GM19452 (cell line): ENCODE data around the gene EPHA4.

Source experiments
- ATAC-seq: cut with Tn5 transposase; IDR thresholded peaks from one replicate; pipeline ENCODE4 v1.9.1; 2021; ENCODE audit not compliant: unreplicated experiment

The EPHA4 gene

DNA sequence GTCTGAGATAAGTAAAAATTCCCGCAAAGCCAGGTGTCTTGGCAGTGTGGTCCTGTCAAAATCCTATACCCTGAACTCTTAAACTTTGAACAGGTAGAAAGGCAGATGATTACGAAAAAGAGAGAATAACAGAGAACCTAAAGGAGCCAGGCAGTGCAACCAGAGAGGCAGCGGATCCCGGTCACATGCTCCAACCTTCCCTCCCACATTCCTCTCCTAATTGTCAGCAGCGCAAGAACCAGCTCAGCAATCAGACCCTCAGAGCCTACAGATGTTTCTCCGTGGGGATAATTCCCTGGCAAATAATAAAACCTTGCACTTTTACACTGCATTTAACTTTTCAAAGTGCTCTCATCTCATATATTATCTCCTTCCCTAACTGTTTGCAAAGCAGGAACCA, 124.8 kb downstream of the EPHA4 start:
- ATAC-seq = no peak

DNA sequence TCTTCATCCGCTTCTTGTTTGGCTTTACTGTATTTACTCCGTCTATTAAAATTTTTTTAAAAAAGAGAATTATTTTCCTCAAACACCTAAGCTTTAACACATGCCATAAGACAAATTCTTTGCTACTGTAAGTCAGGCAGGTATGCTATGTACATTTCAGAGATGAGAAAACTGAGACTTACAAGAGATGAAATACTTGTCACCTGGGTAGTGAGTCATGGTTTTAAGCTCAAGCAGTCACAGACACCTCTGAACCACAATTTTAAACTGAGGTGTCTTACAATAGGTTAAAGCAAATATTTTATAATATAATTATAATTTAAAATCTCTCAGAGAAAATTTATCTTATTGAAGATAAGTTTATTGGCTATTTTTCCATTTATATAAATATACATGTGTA, 126.0 kb downstream of the EPHA4 start:
- no peak for ATAC-seq

DNA sequence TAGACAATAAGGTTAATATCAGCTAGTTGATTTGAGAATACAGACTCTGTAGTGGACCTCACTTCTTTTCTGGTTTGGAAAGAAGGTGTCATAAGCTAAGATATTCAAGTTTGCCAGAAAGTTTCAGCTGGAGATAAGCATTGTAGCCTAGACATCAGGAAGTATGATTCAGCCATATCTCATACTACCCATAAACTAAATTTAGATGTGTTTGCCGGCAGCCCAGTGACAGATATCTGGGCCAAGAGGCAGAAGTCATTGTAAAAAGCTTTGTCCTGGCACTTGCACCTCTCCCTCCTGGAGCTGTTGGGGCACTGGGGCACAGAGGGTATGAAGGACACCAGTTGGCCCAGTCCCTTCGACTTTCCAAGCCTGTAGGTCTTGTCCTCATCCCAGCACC, 128.0 kb downstream of the EPHA4 start:
- ATAC-seq = no peak

GRCh38 chr2:221443645-221444044, 128.5 kb downstream of the EPHA4 start:
- no peak for ATAC-seq

- no peak for ATAC-seq
These were observed 130.0 kb downstream of the EPHA4 start for GRCh38 chr2:221442128-221442527.

- no peak for ATAC-seq
These were observed 132.2 kb downstream of the EPHA4 start for GRCh38 chr2:221439761-221440479.

GRCh38 chr2:221437056-221437455, 135.0 kb downstream of the EPHA4 start:
- ATAC-seq = no peak

GRCh38 chr2:221435171-221435570, 136.9 kb downstream of the EPHA4 start:
- no peak for ATAC-seq

GRCh38 chr2:221434142-221434541, 138.0 kb downstream of the EPHA4 start:
- ATAC-seq = no peak

DNA sequence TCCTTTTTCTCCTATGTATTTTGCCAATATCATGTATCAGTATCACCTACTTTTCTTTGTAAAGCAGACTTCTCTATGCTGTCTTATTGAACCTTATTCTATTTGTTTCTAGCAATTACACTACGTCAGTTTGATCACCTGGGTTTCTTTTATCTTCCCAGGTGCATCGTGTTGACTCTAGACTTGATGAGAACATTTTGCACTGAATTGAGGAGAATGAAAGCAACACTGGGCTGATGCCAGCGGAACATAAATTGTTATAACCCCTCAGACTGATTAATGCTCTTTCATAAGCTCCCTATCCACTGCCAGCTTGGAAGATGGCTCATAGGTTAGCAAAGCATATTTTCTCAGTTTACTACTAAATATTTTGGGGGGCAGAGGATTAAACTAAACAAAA, 140.6 kb downstream of the EPHA4 start:
- ATAC-seq = no peak

DNA sequence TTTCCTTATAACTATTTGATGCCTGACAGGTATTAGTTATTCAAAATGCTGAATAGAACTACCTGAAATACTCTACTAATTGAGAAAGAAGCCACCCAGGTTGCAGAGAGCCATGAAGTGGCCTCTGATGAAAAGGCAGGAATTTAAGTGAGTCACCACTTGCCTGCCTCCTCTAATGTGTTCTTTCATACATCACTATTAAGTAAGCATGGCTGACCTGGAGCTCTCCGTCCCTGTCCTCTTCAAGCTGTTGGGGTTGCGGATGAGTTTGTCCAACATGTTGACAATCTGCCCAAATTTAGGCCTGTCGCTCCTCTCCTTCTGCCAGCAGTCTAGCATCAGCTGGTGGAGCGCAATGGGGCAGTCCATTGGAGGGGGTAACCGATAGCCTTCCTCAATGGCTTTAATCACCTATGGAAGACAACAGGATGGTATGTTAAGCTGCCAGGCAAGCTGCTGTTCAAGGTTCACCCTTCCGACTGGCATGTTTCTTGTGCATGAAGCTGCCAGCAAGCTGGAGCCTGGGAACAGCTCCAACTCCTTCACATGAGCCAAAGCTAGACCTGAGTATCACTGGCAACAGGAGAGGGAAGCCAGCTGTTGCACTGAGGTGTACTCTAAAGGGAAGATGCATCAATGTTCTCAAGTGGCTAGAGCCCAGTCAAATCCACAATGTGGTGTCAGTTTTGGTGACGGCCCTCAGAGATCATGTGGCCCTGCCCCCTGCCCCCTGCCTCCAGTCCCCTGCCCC, 142.2 kb downstream of the EPHA4 start:
- no peak for ATAC-seq

DNA sequence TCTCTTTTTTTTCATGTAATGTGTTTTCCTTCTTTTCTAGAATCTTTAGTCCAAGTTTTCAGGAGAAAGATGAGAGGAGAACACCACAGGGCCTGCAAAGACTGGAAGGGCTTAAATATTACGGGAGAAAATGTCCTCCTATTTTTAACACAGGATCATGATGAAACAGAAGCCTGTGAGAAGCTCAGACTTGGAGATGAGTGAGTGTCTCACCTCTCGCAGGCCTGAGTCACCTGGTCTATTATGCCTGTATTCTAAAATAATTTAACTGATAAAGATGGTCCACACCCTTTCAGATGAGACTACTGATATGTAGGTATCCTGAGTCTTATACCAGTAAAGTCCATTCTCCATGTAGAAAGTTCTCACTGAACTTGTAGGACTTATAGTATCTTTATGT, 143.2 kb downstream of the EPHA4 start:
- no peak for ATAC-seq

DNA sequence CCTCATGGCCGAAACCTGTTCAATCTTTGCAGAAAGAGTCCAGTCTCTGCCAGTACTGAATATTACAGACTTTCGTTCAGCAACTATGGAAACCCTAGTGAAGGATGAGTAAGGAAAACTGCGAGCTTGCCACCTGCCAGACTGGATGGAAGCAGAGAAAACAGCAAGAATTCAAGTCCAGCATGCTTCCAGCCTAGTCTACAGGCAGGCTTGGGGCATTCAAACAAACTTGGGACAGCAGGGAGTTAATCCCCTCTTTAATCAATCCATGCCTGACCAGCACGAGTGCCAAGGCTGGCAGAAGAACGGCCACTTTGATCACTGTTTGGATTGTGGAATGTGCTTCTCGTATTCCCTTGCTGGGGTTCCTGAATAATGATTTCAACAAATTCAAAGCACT, 145.2 kb downstream of the EPHA4 start:
- no peak for ATAC-seq

- no peak for ATAC-seq
These were observed 146.2 kb downstream of the EPHA4 start for GRCh38 chr2:221425891-221426290.

DNA sequence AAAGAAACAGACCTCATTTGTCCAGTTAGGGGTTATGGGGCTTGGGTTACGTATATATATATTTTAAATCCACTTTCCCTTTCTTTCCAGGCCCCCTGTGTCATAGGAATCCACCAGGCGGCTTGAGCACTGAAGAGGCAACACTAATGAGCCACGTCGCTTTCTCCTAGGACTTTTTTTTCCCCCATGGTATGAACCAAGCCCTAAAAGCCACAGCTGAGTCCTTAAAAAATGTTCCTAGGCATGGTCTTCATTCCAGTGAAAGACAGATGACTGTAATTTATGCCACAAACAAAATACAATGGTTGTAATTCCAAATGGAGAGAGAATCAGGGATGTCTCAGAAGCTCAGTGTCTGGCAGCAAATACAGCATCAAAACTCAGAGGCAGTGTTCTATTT, 146.8 kb downstream of the EPHA4 start:
- no peak for ATAC-seq

DNA sequence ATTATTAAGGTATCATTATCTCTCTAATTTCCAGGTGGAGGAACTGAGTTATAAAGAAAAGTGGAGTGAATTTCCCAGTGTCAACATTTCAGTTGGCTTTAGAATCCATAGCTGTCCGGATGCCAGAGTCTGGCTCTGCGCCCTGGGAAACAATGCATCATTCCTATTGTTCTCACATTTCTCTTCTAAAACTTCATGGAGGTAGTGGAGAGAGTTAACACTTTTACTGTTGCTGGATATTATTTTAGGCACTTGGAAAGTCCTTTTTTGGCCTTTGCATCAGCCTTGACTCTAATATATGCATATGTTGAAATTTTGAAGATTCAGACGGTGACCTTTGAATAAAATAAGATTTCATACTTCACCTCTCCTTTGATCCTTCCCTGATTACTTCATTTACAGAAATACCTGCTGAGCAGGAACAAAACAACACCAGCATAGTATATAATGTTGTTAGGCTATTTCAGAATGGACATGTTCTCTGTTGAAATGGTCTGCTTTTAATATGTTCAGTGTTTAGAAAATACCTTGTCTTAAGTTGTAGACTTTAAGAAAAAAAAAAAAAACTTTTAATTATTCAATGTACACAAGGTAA, 148.8 kb downstream of the EPHA4 start:
- ATAC-seq = no peak

GRCh38 chr2:221422516-221423209, 149.4 kb downstream of the EPHA4 start:
- ATAC-seq = no peak

DNA sequence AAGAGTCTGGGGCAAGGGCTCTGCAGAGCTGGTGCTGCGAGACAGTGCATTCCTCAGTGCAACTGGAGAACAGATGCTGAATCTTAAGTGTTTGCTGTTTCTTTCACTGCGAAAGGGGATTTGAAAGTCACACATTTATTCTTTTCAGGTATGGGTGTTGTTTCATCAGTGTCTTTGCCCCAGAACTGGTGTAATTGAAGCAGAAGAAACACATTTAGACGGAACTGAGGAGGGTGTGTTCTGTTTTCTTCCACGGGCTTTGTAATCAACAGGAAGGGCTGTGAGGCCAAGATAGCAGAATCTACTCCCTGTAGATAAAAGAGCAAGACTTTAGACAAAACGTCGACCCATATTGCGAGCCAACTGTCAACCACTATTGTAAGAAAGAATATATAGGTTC, 151.9 kb downstream of the EPHA4 start:
- ATAC-seq = no peak

GRCh38 chr2:221415789-221416188, 156.3 kb downstream of the EPHA4 start:
- ATAC-seq = no peak

GRCh38 chr2:221412978-221413377, 159.1 kb downstream of the EPHA4 start:
- ATAC-seq = no peak

GRCh38 chr2:221410487-221410886, 161.6 kb downstream of the EPHA4 start:
- no peak for ATAC-seq

DNA sequence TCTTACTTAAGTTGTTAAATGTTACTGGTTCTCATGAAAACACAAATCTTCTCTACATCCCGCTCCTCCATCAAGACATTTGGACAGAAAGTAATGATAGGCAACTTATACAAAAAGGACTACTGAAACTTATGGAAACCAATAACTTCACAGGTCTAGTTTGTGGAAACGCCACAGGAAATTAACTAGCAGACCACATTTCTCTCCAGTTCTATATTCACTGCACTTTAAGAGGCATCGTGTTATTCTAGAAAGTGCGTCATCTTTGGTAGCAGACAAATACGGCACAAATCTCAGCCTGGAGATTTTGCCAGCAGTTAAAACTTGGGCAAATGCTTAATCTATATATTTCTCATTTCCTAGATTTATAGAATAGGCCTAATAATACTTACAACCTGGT, 164.3 kb downstream of the EPHA4 start:
- ATAC-seq = no peak
